ENCODE measurements around the gene RAB20.
"Not testable (repeated sequence)": the region's sequence is repeated elsewhere in the genome, so short reads cannot be mapped to it uniquely, and the experiment has no call there.

The RAB20 gene

GRCh38 chr13:110536006-110536693 lies 25.4 kb downstream of the RAB20 start:
- Histone ChIP-seq H2AFZ (ENCODE audit: low read depth) (no peak overlapping the region), H4K20me1 (ENCODE audit: insufficient read depth) (no peaks in the 10 kb centered on the region), H3K9ac (no peak overlapping the region), H3K27me3 (ENCODE audit: insufficient read depth, low read depth) (no peaks in the 10 kb centered on the region), H3K4me3 (IDR thresholded peaks at IDR 0.05; ENCODE audit: insufficient read depth, low read depth, low read length) (no peak overlapping the region), H3K79me2 (ENCODE audit: insufficient read depth, low read depth) (no peaks in the 10 kb centered on the region), H3K36me3 (ENCODE audit: insufficient read depth) (no peaks in the 10 kb centered on the region), H3K4me2 (no peak overlapping the region), H3K4me1 (ENCODE audit: low read depth, poor library complexity, severe bottlenecking) (no peaks in the 10 kb centered on the region), H3K27ac (no peak overlapping the region)
- TF ChIP-seq, protein P1, sequence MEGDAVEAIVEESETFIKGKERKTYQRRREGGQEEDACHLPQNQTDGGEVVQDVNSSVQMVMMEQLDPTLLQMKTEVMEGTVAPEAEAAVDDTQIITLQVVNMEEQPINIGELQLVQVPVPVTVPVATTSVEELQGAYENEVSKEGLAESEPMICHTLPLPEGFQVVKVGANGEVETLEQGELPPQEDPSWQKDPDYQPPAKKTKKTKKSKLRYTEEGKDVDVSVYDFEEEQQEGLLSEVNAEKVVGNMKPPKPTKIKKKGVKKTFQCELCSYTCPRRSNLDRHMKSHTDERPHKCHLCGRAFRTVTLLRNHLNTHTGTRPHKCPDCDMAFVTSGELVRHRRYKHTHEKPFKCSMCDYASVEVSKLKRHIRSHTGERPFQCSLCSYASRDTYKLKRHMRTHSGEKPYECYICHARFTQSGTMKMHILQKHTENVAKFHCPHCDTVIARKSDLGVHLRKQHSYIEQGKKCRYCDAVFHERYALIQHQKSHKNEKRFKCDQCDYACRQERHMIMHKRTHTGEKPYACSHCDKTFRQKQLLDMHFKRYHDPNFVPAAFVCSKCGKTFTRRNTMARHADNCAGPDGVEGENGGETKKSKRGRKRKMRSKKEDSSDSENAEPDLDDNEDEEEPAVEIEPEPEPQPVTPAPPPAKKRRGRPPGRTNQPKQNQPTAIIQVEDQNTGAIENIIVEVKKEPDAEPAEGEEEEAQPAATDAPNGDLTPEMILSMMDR (conservative IDR thresholded peaks at IDR 0.05; ENCODE audit: low read depth, low read length) = no peak

DNA sequence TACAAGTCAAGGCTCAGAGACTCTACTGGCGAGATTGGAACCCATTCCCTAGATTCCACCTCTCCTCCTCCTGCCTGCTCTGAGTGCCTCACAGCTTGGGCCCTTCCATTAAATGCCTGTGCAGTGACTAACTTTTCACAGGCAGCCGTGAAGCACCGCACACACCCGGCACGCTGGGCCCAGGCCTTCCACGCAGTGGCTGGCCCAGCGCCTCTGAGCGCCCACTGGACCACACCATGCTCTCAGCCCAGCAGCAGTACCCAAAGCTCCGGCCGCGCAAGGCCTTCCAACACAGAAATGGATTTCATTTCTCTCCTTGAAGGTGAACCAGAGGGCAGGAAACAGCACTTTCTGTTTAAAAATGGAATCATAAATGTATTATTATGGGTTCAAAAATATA lies 26.0 kb downstream of the RAB20 start:
- H3K4me1 ChIP-seq (ENCODE audit: low read depth, poor library complexity, severe bottlenecking) = no peaks in the 10 kb centered on the region
- H3K36me3 ChIP-seq (ENCODE audit: insufficient read depth) = no peaks in the 10 kb centered on the region
- TF ChIP-seq, protein P1 (conservative IDR thresholded peaks at IDR 0.05; ENCODE audit: low read depth, low read length) = no peak
- H3K27ac ChIP-seq = no peak overlapping the region
- no peak overlapping the region for H3K4me2 ChIP-seq
- H2AFZ ChIP-seq (ENCODE audit: low read depth) = no peak overlapping the region
- no peaks in the 10 kb centered on the region for H4K20me1 ChIP-seq (ENCODE audit: insufficient read depth)
- no peaks in the 10 kb centered on the region for H3K79me2 ChIP-seq (ENCODE audit: insufficient read depth, low read depth)
- H3K27me3 ChIP-seq (ENCODE audit: insufficient read depth, low read depth) = no peaks in the 10 kb centered on the region
- H3K9ac ChIP-seq = no peak overlapping the region
- no peak overlapping the region for H3K4me3 ChIP-seq (IDR thresholded peaks at IDR 0.05; ENCODE audit: insufficient read depth, low read depth, low read length)

DNA sequence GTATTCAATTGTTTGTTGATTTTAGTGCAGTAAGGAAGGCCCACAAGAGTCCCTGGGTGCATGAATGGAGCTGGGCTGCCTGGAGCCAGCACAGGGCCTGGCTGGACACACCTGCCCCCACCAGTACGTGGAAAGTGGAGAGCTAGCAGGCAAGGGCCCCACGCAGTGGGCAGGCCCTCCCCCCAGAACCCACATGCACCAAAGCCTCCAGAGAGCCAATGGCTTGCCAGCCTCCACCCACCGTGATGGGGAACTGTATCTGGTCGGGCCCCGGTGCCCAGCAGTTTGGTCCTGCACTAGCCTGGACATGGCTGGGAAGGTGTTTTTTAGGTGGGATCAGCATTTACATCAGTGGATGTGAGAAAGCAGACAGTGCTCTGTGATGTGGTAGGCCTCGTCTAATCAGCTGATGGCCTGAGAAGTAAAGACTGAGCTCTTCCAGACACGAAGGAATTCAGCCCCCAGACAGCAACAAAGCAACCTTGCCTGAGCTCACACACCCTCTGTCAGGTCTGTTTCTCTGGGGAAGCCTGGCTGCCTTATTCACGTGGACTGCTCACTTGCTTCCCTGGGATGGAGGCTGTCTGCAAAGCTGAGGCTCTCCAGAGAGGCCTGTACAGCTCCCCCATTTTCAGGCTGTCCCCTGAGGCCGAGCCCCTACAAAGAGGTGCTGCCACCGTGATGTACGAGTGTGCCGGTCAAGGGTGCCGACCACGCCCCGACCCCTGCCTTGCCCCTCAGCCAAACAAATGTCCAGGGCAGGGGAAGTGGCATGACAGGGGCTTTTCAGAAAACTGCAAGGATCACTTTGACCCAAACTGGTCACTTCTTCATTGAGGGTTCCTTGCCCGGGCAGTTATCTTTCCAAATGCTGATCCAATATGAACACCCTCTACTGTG lies 27.5 kb downstream of the RAB20 start:
- H3K36me3 ChIP-seq (ENCODE audit: insufficient read depth) = no peaks in the 10 kb centered on the region
- H3K79me2 ChIP-seq (ENCODE audit: insufficient read depth, low read depth) = no peaks in the 10 kb centered on the region
- H3K27ac ChIP-seq = no peak overlapping the region
- H4K20me1 ChIP-seq (ENCODE audit: insufficient read depth) = no peaks in the 10 kb centered on the region
- H2AFZ ChIP-seq (ENCODE audit: low read depth) = no peak overlapping the region
- H3K27me3 ChIP-seq (ENCODE audit: insufficient read depth, low read depth) = no peaks in the 10 kb centered on the region
- H3K4me3 ChIP-seq (IDR thresholded peaks at IDR 0.05; ENCODE audit: insufficient read depth, low read depth, low read length) = no peak overlapping the region
- H3K9ac ChIP-seq = no peak overlapping the region
- no peaks in the 10 kb centered on the region for H3K4me1 ChIP-seq (ENCODE audit: low read depth, poor library complexity, severe bottlenecking)
- no peak overlapping the region for H3K4me2 ChIP-seq
- TF ChIP-seq, protein P1 (conservative IDR thresholded peaks at IDR 0.05; ENCODE audit: low read depth, low read length) = no peak

GRCh38 chr13:110532258-110532657 lies 29.3 kb downstream of the RAB20 start:
- not testable (repeated sequence) for H3K4me2 ChIP-seq, H3K27ac ChIP-seq

More at GRCh38 chr13:110532258-110532657, 29.3 kb downstream of the RAB20 start:
- not testable (repeated sequence) for H3K36me3 ChIP-seq (ENCODE audit: insufficient read depth); H3K9ac ChIP-seq; H2AFZ ChIP-seq (ENCODE audit: low read depth); H3K79me2 ChIP-seq (ENCODE audit: insufficient read depth, low read depth); H4K20me1 ChIP-seq (ENCODE audit: insufficient read depth); H3K4me1 ChIP-seq (ENCODE audit: low read depth, poor library complexity, severe bottlenecking); H3K27me3 ChIP-seq (ENCODE audit: insufficient read depth, low read depth); H3K4me3 ChIP-seq (IDR thresholded peaks at IDR 0.05; ENCODE audit: insufficient read depth, low read depth, low read length)
